OCI-LY3 (cell line): ENCODE data around the gene HORMAD2.

ENCODE experiments used
- EZH2phosphoT487 ChIP-seq: fragments of 200-600 bp; shearing (Covaris generic); IDR thresholded peaks from 2 replicates; pipeline ENCODE4 v1.6.1; 2018; ENCODE audit warnings: antibody characterized with exemption, mixed run types, low read depth
- TF ChIP-seq, protein P1 (sequence below): fragments of 200-600, 300-600 bp; sonication (generic); IDR thresholded peaks from 2 replicates; pipeline ENCODE4 v1.5.1; 2014; ENCODE audit warnings: antibody characterized with exemption, low read length, low read depth

DNA sequence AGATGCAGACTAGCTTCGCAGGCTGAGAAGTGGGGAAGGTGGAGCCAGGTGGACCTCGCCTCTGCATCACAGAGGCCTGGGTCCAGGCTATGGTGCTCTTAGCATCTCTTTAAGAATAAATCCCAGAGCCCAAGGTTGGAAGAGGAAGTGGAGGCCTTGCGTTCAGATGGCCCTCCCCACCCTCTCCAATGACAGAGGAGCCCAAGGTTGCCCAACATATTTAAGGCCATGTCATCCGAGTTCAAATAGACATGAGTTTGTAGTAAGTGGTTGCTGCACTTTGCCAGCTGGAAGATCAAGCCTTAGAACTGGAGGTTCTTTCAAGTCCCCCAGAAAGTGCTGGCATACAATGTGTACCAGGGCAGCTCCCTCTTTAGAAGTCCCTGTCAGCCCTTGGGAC is 47.1 kb upstream of the HORMAD2 start:
- TF ChIP-seq, protein P1, sequence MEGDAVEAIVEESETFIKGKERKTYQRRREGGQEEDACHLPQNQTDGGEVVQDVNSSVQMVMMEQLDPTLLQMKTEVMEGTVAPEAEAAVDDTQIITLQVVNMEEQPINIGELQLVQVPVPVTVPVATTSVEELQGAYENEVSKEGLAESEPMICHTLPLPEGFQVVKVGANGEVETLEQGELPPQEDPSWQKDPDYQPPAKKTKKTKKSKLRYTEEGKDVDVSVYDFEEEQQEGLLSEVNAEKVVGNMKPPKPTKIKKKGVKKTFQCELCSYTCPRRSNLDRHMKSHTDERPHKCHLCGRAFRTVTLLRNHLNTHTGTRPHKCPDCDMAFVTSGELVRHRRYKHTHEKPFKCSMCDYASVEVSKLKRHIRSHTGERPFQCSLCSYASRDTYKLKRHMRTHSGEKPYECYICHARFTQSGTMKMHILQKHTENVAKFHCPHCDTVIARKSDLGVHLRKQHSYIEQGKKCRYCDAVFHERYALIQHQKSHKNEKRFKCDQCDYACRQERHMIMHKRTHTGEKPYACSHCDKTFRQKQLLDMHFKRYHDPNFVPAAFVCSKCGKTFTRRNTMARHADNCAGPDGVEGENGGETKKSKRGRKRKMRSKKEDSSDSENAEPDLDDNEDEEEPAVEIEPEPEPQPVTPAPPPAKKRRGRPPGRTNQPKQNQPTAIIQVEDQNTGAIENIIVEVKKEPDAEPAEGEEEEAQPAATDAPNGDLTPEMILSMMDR = no peak
- TF ChIP-seq EZH2phosphoT487 = no peak
